HG03342 (cell line): ENCODE data around the gene MTREX.

Experiments used
- ATAC-seq: cut with Tn5 transposase; IDR thresholded peaks from one replicate; pipeline ENCODE4 v1.9.1; 2021; ENCODE audit warnings: mild to moderate bottlenecking, moderate library complexity; ENCODE audit not compliant: unreplicated experiment

MTREX gene

GRCh38 chr5:55377810-55378209 is 70.0 kb downstream of the MTREX start:
- no peak for ATAC-seq

- ATAC-seq = no peak
Measured at GRCh38 chr5:55383254-55383653, 75.5 kb downstream of the MTREX start.

- no peak for ATAC-seq
Measured at GRCh38 chr5:55384072-55384471, 76.3 kb downstream of the MTREX start.

- ATAC-seq = no peak
Measured at GRCh38 chr5:55385227-55385626, 77.4 kb downstream of the MTREX start.

GRCh38 chr5:55385846-55386245 is 78.1 kb downstream of the MTREX start:
- no peak for ATAC-seq

- no peak for ATAC-seq
Measured at GRCh38 chr5:55386356-55386755, 78.6 kb downstream of the MTREX start.

GRCh38 chr5:55387865-55388264 is 80.1 kb downstream of the MTREX start:
- ATAC-seq = no peak

GRCh38 chr5:55391707-55392106 is 83.9 kb downstream of the MTREX start:
- ATAC-seq = no peak

- no peak for ATAC-seq
Measured at GRCh38 chr5:55392669-55393068, 84.9 kb downstream of the MTREX start.

- no peak for ATAC-seq
Measured at GRCh38 chr5:55393501-55394175, 85.8 kb downstream of the MTREX start.

GRCh38 chr5:55402199-55402598 is 94.4 kb downstream of the MTREX start:
- ATAC-seq = no peak

- no peak for ATAC-seq
Measured at GRCh38 chr5:55406292-55406691, 98.5 kb downstream of the MTREX start.

GRCh38 chr5:55407059-55407684 is 99.4 kb downstream of the MTREX start:
- ATAC-seq = no peak

GRCh38 chr5:55407984-55408383 is 100.2 kb downstream of the MTREX start:
- no peak for ATAC-seq

- ATAC-seq = no peak
Measured at GRCh38 chr5:55409775-55410174, 102.0 kb downstream of the MTREX start.

GRCh38 chr5:55410845-55411244 is 103.1 kb downstream of the MTREX start:
- no peak for ATAC-seq

GRCh38 chr5:55411876-55412275 is 104.1 kb downstream of the MTREX start:
- no peak for ATAC-seq

GRCh38 chr5:55413644-55414043 is 105.9 kb downstream of the MTREX start:
- no peak for ATAC-seq

- ATAC-seq = no peak
Measured at GRCh38 chr5:55415071-55415470, 107.3 kb downstream of the MTREX start.

- no peak for ATAC-seq
Measured at GRCh38 chr5:55416306-55416705, 108.5 kb downstream of the MTREX start.

- ATAC-seq = no peak
Measured at GRCh38 chr5:55418994-55419968, 111.5 kb downstream of the MTREX start.
